K562 (cell line): Measurements from ENCODE around the gene MVD. TPM values are rescaled to one million over a fixed set of nuclear protein-coding genes. Genes with fewer than 3 reads are reported as not detected.

Experiments
- ATF3 ChIP-seq, 2 experiments: fragments of 450-650 bp in 1 of 2; sonication (generic) in 1 of 2; formaldehyde crosslinking in 1 of 2; IDR thresholded peaks in 1 of 2; conservative IDR thresholded peaks in 1 of 2; 2 replicates each; pipeline versions ENCODE4 v1.6.1 to v1.8.1; 2016 to 2023; ENCODE audit warnings: mild to moderate bottlenecking in 2 of 2, moderate library complexity in 2 of 2, inconsistent platforms in 1 of 2, missing genetic modification reagents in 1 of 2
- DIDO1 ChIP-seq: fragments of 450-650 bp; IDR thresholded peaks from 2 replicates; pipeline ENCODE4 v1.6.1; 2016; ENCODE audit warnings: low read depth, missing biosample characterization, missing genetic modification characterization
- FOXA3 ChIP-seq, 2 experiments: fragments of 450-650 bp in 1 of 2; sonication (generic) in 1 of 2; formaldehyde crosslinking; IDR thresholded peaks in 1 of 2; conservative IDR thresholded peaks in 1 of 2; 2 replicates each; pipeline versions ENCODE4 v1.4.0 to v1.8.0; 2020 to 2022; ENCODE audit warnings: mild to moderate bottlenecking in 2 of 2, missing genetic modification reagents in 1 of 2
- GTF2B ChIP-seq: IDR thresholded peaks from 2 replicates; pipeline ENCODE4 v1.6.1; 2011; ENCODE audit not compliant: insufficient read length; ENCODE audit errors: extremely low read depth
- IRF9 ChIP-seq: fragments of 450-650 bp; IDR thresholded peaks from 2 replicates; pipeline ENCODE4 v1.6.1; 2016; ENCODE audit warnings: missing biosample characterization, missing genetic modification characterization
- LARP7 ChIP-seq: fragments of 450-650 bp; IDR thresholded peaks from 2 replicates; pipeline ENCODE4 v1.6.1; 2016
- NCOR1 ChIP-seq: fragments of 450-650 bp; IDR thresholded peaks from 2 replicates; pipeline ENCODE4 v1.6.1; 2016; ENCODE audit warnings: mild to moderate bottlenecking, moderate library complexity
- PTBP1 ChIP-seq: fragments of 200-400 bp; formaldehyde crosslinking; IDR thresholded peaks from 2 replicates; pipeline ENCODE4 v1.6.1; 2017; ENCODE audit warnings: low read depth, low read length
- RAD21 ChIP-seq, 2 experiments: fragments of 250-450 bp in 1 of 2; fragments of 450-650 bp in 1 of 2; sonication (Bioruptor Pico) in 1 of 2; formaldehyde crosslinking in 1 of 2; IDR thresholded peaks in 1 of 2; conservative IDR thresholded peaks in 1 of 2; 2 replicates each; pipeline versions ENCODE4 v1.4.0 to v1.8.0; 2020 to 2022; ENCODE audit warnings: mild to moderate bottlenecking in 2 of 2, moderate library complexity in 1 of 2
- RBM22 ChIP-seq: fragments of 200-400 bp; formaldehyde crosslinking; IDR thresholded peaks from 2 replicates; pipeline ENCODE4 v1.6.1; 2018; ENCODE audit warnings: low read length, low read depth; ENCODE audit not compliant: poor library complexity, severe bottlenecking
- ZBTB7A ChIP-seq: IDR thresholded peaks from 2 replicates; pipeline ENCODE4 v1.6.1; 2011; ENCODE audit warnings: low read depth, mild to moderate bottlenecking, low read length, moderate library complexity, borderline replicate concordance; ENCODE audit not compliant: control insufficient read depth
- polyA plus RNA-seq, 8 experiments: library from polyadenylated mRNA; depleted of rRNA in 4 of 8; stranded (reverse) in 5 of 8; unstranded in 3 of 8; fragments of >200 nt; fragmentation: Nextera tagmentation in 2 of 8; fragmentation: Illumina TruSeq in 1 of 8; extraction: Ambion mirVana in 2 of 8; extraction: Trizol in 1 of 8; gene quantifications; 2 replicates each; pipeline versions ENCODE4 v1.2.1 to v1.2.3, GENCODE V29; 2011 to 2014; ENCODE audit warnings: inconsistent platforms in 1 of 8, missing spikeins in 1 of 8
- total RNA-seq, 7 experiments: library from RNA; depleted of rRNA in 6 of 7; stranded (reverse); fragments of >200 nt in 6 of 7; fragmentation: Illumina TruSeq in 2 of 7; extraction: Trizol in 2 of 7; gene quantifications; 2 replicates each; pipeline versions ENCODE4 v1.2.1 to v1.2.3, GENCODE V29; 2011 to 2021; ENCODE audit warnings: low replicate concordance in 1 of 7

The MVD gene
- total and polyA plus RNA-seq, 9 of the 15 experiments (the other 6 are each of a cell fraction or from before 2014, with no cell fraction given), result 12.2 to 141 (median 45.3) TPM

- TF ChIP-seq IRF9 (tag), result no peak
- TF ChIP-seq FOXA3 (CRISPR knock-in tag; conservative IDR thresholded peaks at IDR 0.05 in 1 of 2, IDR thresholded peaks at IDR 0.05 in 1 of 2), result no peak
- no peak for TF ChIP-seq PTBP1
- TF ChIP-seq GTF2B, result no peak
- no peak for TF ChIP-seq LARP7
- TF ChIP-seq ZBTB7A, result peak; percentile 66; the same call in 1 of the 2 replicates
- no peak for TF ChIP-seq NCOR1
- no peak for TF ChIP-seq DIDO1 (tag)
- peak; percentile 39; the same call in 1 of the 2 replicates for TF ChIP-seq ATF3 (IDR thresholded peaks at IDR 0.05)
- no peak for TF ChIP-seq ATF3 (CRISPR knock-in tag; conservative IDR thresholded peaks at IDR 0.05)
- TF ChIP-seq RBM22, result no peak
- peak in 1 of 2 experiments; percentile 37; a peak in 2 of 4 replicates for TF ChIP-seq RAD21 (CRISPR knock-in tag; conservative IDR thresholded peaks at IDR 0.05 in 1 of 2, IDR thresholded peaks at IDR 0.05 in 1 of 2)
These were observed 22.5 kb upstream of the MVD start (continued) for GRCh38 chr16:88685156-88686061.
